Right ventricle myocardium superior (tissue), 1 donor: ENCODE results near the gene TRAF3. TPM values are rescaled to one million over a fixed set of nuclear protein-coding genes. Genes with fewer than 3 reads are reported as not detected.

Source experiments
- ATAC-seq: fragments of 200-7000 bp; cut with Tn5 transposase; one replicate; pipeline ENCODE4 v1.9.1; 2020; ENCODE audit warnings: mild to moderate bottlenecking; ENCODE audit not compliant: poor library complexity
- DNase-seq: peaks from one replicate; pipeline ENCODE4 v3.0.0-alpha.2; 2020
- intact Hi-C: fragments of 100-400 bp; cut with DNase I; formaldehyde crosslinking; loops from one replicate; pipeline ENCODE4 v1.11.2; 2022
- total RNA-seq: library from RNA; stranded (reverse); fragmentation: NEBNext Ultra II Directional; extraction: Animal tissue kit (Norgen Biotek cat#: 25700); gene quantifications from one replicate; pipeline ENCODE4 v1.2.1, GENCODE V29; 2021
- donor health status: DM: no; HTN: yes; CAD: no; lungs with severe emphysema.

Gene TRAF3
- total RNA-seq, 1 donor from 2014 or later, result 9.8 TPM

GRCh38 chr14:102907980-102908730 lies 130.9 kb downstream of the TRAF3 start:
- DNase-seq (peak; percentile 41), ATAC-seq (no peak)
- intact Hi-C loops, result loop anchor here (10.0 kb wide), 1 partner anchor 83 kb away; no protein-coding TSS in a partner anchor

DNA sequence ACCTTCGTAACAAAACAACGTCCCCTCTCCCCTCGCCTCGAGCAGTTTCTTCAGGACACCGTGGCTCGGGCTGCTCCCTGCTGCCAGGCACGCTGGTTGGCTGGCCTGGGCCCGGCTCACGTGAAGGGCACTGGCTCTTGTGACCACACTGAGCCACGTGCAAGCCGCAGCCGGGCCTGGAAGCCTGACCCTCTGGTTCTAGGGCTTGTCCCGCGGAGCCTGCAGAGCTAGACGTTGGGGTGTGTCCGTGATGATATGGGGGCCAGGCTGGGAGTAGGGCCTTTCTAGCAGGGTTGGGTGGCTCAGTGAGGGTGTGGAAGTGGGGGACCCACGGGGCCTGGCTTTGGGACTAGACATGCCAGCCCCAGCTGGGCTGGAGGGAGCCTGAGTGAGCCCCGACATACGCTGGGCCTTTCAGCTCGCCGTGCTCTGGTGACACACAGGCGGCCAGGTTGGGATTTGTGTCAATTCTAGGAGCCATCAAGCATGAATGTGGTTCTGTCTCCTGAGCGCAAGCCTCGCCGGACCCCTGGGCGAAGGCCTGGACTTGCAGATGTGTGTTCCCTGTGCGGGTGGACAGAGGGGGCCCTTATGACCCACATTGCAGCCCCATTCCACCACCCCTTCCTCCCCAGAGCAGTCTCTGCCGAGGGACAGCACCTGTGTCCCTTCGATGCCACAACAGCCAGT lies 131.7 kb downstream of the TRAF3 start:
- intact Hi-C loops, result loop anchor here (10.0 kb wide), 1 partner anchor 84 kb away; no protein-coding TSS in a partner anchor
- ATAC-seq, result no peak

GRCh38 chr14:102909462-102909861 lies 132.2 kb downstream of the TRAF3 start:
- intact Hi-C loops, result loop anchor here (10.0 kb wide), 1 partner anchor 85 kb away; no protein-coding TSS in a partner anchor
- DNase-seq (no peak), ATAC-seq (no peak)

More for the DNA sequence above, 131.7 kb downstream of the TRAF3 start:
- DNase-seq, result peak; percentile 29

- no peak for DNase-seq
- no peak for ATAC-seq
- intact Hi-C loops, result loop anchor here (10.0 kb wide), 1 partner anchor 85 kb away; no protein-coding TSS in a partner anchor
Measured at GRCh38 chr14:102909911-102910310, 132.7 kb downstream of the TRAF3 start.

DNA sequence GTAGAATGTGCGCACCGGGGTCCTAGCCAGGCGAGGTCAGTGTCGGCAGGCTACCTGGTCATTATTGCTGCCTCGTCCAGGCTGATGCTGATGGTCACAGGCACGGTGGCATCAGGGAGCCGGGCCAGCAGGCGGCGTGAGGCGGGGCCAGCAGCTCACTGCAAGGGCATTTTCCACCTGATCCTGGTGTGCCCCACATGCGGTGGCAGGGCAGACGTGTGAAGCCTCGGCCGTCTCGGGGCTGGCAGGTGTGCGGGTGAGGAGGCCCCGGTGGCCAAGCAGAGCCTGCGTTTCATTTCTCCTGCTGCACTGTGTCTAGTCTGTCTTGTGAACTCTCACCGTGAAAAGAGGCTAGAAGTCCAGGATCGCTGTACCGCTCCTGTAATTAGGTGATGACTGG lies 133.2 kb downstream of the TRAF3 start:
- intact Hi-C loops, result no loop called here
- peak; percentile 19 for DNase-seq
- ATAC-seq, result no peak

GRCh38 chr14:102911541-102911951 lies 134.3 kb downstream of the TRAF3 start:
- ATAC-seq (no peak), DNase-seq (no peak)
- intact Hi-C loops, result no loop called here

- intact Hi-C loops, result no loop called here
- ATAC-seq, result no peak
- DNase-seq, result no peak
Measured at GRCh38 chr14:102911991-102912761, 134.9 kb downstream of the TRAF3 start.

GRCh38 chr14:102913341-102914211 lies 136.3 kb downstream of the TRAF3 start:
- DNase-seq (peak; percentile 30), ATAC-seq (no peak)
- intact Hi-C loops, result no loop called here

DNA sequence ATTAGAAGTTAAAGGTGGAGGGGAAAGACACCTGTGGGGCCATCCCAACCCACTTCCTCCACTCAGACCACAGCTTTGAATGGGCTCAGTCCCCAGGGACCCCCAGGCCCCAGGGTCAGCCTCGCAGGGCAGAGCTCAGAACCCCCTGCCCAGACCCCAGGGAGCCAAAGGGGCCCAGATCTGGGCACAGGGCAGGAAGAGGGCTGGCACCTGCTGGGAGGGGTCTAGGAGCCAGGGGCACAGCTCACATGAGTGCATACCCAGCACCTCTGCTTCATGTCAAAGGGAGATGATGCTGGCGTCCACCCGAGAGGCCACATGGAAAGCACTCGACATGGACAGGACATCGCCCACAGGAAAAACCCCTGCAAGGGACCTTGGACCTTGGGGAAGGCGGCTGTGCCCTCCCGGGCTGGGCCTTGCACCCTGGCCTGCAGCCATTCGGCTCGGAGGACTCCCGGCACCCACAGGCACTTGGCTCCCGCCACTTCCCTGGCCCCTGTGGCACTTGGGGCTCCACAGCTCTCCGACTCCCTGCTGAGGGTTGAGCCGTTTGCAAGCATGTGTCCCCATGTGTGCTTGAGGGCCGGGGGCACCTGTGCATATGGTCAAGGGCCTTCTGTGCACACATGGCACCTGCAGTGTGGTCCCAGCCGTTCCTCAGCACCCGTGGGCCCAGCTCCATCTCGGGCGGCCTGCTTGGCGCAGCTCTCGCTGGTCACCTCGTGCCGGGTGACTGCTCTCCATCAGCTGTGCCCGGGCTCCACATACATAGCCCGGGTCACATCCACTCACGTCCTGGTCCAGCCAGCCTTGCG lies 137.4 kb downstream of the TRAF3 start:
- intact Hi-C loops, result no loop called here
- ATAC-seq (no peak), DNase-seq (peak; percentile 30)

- DNase-seq (peak; percentile 22), ATAC-seq (no peak)
- intact Hi-C loops, result no loop called here
Measured at GRCh38 chr14:102915292-102916110, 138.3 kb downstream of the TRAF3 start.

GRCh38 chr14:102916347-102917055 lies 139.3 kb downstream of the TRAF3 start:
- DNase-seq, result peak; percentile 19
- no peak for ATAC-seq
- intact Hi-C loops, result no loop called here

DNA sequence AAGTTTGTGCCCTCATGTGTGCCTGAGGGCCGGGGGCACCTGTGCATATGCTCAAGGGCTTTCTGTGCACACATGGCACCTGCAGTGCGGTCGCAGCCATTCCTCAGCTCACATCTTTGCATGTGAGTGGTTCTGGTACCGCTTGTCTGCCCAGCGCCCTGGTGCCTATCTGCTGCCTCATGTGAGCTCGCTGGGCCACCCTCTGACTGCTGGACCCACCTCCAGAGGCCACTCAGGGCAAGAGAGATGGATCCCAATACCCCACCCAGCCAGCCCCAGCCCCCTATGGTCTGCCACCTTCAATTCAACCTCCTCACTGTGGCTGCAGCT lies 139.8 kb downstream of the TRAF3 start:
- DNase-seq, result peak; percentile 29
- intact Hi-C loops, result no loop called here
- no peak for ATAC-seq

DNA sequence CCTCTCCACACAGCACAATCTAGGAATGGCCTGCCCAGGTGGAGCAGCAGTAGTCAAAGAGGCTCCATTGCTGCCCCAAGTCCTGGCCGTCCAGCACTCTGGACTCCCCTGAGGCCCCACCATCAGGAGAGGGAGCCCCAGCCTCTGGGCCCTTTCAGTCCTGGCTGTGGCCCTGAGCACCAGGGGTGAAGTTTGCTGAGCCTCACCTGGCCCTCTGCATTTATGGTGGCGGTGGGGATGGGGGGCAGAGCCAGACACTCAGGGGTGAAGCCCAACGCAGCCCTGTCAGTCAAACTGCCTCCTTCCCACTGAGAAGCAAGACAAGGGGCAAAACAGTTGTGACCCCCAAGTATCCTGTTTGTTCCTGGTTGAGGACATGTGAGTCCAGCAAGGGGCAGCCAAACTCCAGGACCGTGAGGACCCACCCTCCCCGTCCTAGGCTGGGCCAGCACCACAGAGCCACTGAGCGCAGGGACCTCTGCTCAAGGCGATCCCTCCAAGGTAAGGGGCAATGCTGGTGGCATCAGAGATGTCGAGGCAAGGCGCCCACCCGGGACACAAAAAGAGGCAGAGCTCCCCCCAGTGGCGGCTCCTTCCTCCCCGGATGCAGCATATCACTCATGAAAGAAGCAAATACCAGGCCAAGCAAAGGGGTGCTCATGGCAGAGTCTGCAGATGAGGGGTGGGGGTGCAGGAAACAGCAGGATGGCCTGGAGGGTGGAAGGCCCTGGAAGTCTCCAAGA lies 140.4 kb downstream of the TRAF3 start:
- ATAC-seq (peak; percentile 45), DNase-seq (peak; percentile 76)
- intact Hi-C loops, result no loop called here

DNA sequence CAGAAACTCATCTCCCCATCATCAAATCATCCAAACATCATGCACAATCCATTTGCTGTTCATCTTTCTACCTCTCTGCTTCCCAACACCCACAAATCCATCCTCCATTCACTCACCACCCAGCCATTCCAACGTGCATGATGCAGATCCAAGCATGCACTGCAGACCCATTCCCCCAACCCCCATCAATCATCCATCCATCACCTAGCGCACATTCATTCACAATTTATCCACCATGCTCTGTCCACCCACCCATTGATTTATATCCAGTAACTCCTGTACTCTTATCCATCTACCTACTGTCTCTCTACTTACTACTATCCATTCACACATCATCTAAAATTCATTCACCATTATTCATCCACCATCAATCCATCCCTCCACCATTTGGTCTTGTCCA lies 141.2 kb downstream of the TRAF3 start:
- DNase-seq (no peak), ATAC-seq (no peak)
- intact Hi-C loops, result no loop called here

- no peak for ATAC-seq
- intact Hi-C loops, result loop anchor here (5.0 kb wide), 2 partner anchors 143 to 228 kb away; partner anchors contain the start of gene TRAF3
- no peak for DNase-seq
Measured at GRCh38 chr14:102920273-102920997, 143.2 kb downstream of the TRAF3 start.
